WTC11 (cell line): ENCODE results near the gene C19orf73. TPM values are rescaled to one million over a fixed set of nuclear protein-coding genes. Genes with fewer than 3 reads are reported as not detected.

Source experiments
- ATAC-seq: fragments of 200-7000 bp; cut with Tn5 transposase; 2 replicates; pipeline ENCODE4 v1.10.0; 2021; ENCODE audit warnings: mild to moderate bottlenecking, moderate library complexity
- CTCF ChIA-PET: fragments of 300-600 bp; sonication (Branson Sonifier 250); formaldehyde crosslinking; loops from one replicate; lab custom pipeline; 2021; ENCODE audit warnings: antibody characterized with exemption; lab: Charles Lee
- POLR2A ChIA-PET: fragments of 350-600 bp; sonication (Branson Sonifier 250); formaldehyde crosslinking; loops from one replicate; lab custom pipeline; 2021; ENCODE audit warnings: antibody characterized with exemption; lab: Charles Lee
- DNase-seq: peaks from one replicate; pipeline ENCODE4 v3.0.0; 2021; ENCODE audit warnings: low spot score
- H3K27ac Mint-ChIP-seq: 2 replicates; pipeline ENCODE4 v1.8.0; 2021; ENCODE audit warnings: mixed read lengths
- H3K27me3 Mint-ChIP-seq: 2 replicates; pipeline ENCODE4 v1.8.0; 2021; ENCODE audit warnings: low read depth, mild to moderate bottlenecking, moderate library complexity, mixed read lengths
- H3K36me3 Mint-ChIP-seq: 2 replicates; pipeline ENCODE4 v1.8.0; 2021; ENCODE audit warnings: mixed read lengths
- H3K4me1 Mint-ChIP-seq: 2 replicates; pipeline ENCODE4 v1.8.0; 2022; ENCODE audit warnings: mixed read lengths
- H3K4me3 Mint-ChIP-seq: 2 replicates; pipeline ENCODE4 v1.8.0; 2021; ENCODE audit warnings: mild to moderate bottlenecking, moderate library complexity, mixed read lengths
- H3K9me3 Mint-ChIP-seq: 2 replicates; pipeline ENCODE4 v1.8.0; 2021; ENCODE audit warnings: mixed read lengths
- CBFB ChIP-seq: sonication (generic); formaldehyde crosslinking; IDR thresholded peaks from 2 replicates; pipeline ENCODE4 v1.8.1; 2022; ENCODE audit warnings: mild to moderate bottlenecking, low read depth, missing genetic modification reagents
- CREB1 ChIP-seq: sonication (generic); formaldehyde crosslinking; IDR thresholded peaks from 2 replicates; pipeline ENCODE4 v1.8.0; 2023; ENCODE audit warnings: mild to moderate bottlenecking, missing genetic modification reagents
- FOXP1 ChIP-seq: sonication (generic); formaldehyde crosslinking; IDR thresholded peaks from 2 replicates; pipeline ENCODE4 v1.8.0; 2022; ENCODE audit warnings: missing genetic modification reagents, mild to moderate bottlenecking, moderate library complexity, borderline replicate concordance
- GABPB1 ChIP-seq: sonication (generic); formaldehyde crosslinking; IDR thresholded peaks from 2 replicates; pipeline ENCODE4 v1.8.1; 2023; ENCODE audit warnings: mild to moderate bottlenecking, missing genetic modification reagents
- GTF2I ChIP-seq: fragments of 250-450 bp; sonication (Bioruptor Pico); conservative IDR thresholded peaks from 2 replicates; pipeline ENCODE4 v1.4.0; 2021; ENCODE audit warnings: mild to moderate bottlenecking
- IRF2 ChIP-seq: sonication (generic); formaldehyde crosslinking; IDR thresholded peaks from 2 replicates; pipeline ENCODE4 v1.8.0; 2022; ENCODE audit warnings: low read depth, missing genetic modification reagents, borderline replicate concordance
- JAZF1 ChIP-seq: fragments of 250-450 bp; sonication (Bioruptor Pico); IDR thresholded peaks from 2 replicates; pipeline ENCODE4 v1.9.0; 2021; ENCODE audit warnings: moderate library complexity, mild to moderate bottlenecking, inconsistent platforms
- JUN ChIP-seq: sonication (generic); formaldehyde crosslinking; IDR thresholded peaks from 2 replicates; pipeline ENCODE4 v1.8.0; 2023; ENCODE audit warnings: mild to moderate bottlenecking, missing genetic modification reagents
- KAT7 ChIP-seq: sonication (generic); formaldehyde crosslinking; IDR thresholded peaks from 2 replicates; pipeline ENCODE4 v1.8.1; 2023; ENCODE audit warnings: missing genetic modification reagents, mild to moderate bottlenecking, borderline replicate concordance
- NFYB ChIP-seq: sonication (generic); formaldehyde crosslinking; conservative IDR thresholded peaks from 2 replicates; pipeline ENCODE4 v1.8.0; 2022; ENCODE audit warnings: low read depth, missing genetic modification reagents
- NR1H2 ChIP-seq: sonication (generic); formaldehyde crosslinking; IDR thresholded peaks from 2 replicates; pipeline ENCODE4 v1.9.0; 2021; ENCODE audit warnings: mild to moderate bottlenecking, moderate library complexity, missing genetic modification reagents
- PRRX2 ChIP-seq: fragments of 250-450 bp; sonication (Bioruptor Pico); IDR thresholded peaks from 2 replicates; pipeline ENCODE4 v1.8.0; 2021; ENCODE audit warnings: mild to moderate bottlenecking
- SMAD4 ChIP-seq: sonication (generic); formaldehyde crosslinking; IDR thresholded peaks from 2 replicates; pipeline ENCODE4 v1.8.0; 2022; ENCODE audit warnings: mild to moderate bottlenecking, missing genetic modification reagents
- SOX15 ChIP-seq: fragments of 250-450 bp; sonication (Bioruptor Pico); IDR thresholded peaks from 2 replicates; pipeline ENCODE4 v1.9.0; 2021; ENCODE audit warnings: mild to moderate bottlenecking
- TCF7 ChIP-seq: sonication (generic); formaldehyde crosslinking; IDR thresholded peaks from 2 replicates; pipeline ENCODE4 v1.8.0; 2022; ENCODE audit warnings: mild to moderate bottlenecking, low read depth, missing genetic modification reagents, moderate library complexity
- TEAD1 ChIP-seq: sonication (generic); formaldehyde crosslinking; IDR thresholded peaks from 2 replicates; pipeline ENCODE4 v1.8.0; 2022; ENCODE audit warnings: mild to moderate bottlenecking, missing genetic modification reagents
- TEAD4 ChIP-seq: sonication (generic); formaldehyde crosslinking; IDR thresholded peaks from 2 replicates; pipeline ENCODE4 v1.8.0; 2022; ENCODE audit warnings: mild to moderate bottlenecking, missing genetic modification reagents
- ZBTB21 ChIP-seq: sonication (generic); formaldehyde crosslinking; IDR thresholded peaks from 2 replicates; pipeline ENCODE4 v1.8.1; 2023; ENCODE audit warnings: mild to moderate bottlenecking, missing genetic modification reagents, borderline replicate concordance
- ZNF232 ChIP-seq: sonication (generic); formaldehyde crosslinking; IDR thresholded peaks from 2 replicates; pipeline ENCODE4 v1.8.0; 2022; ENCODE audit warnings: mild to moderate bottlenecking, missing genetic modification reagents
- ZNF317 ChIP-seq: sonication (generic); formaldehyde crosslinking; IDR thresholded peaks from 2 replicates; pipeline ENCODE4 v1.8.1; 2023; ENCODE audit warnings: low read depth, mild to moderate bottlenecking, moderate library complexity, missing genetic modification reagents, borderline replicate concordance
- ZNF396 ChIP-seq: fragments of 250-450 bp; sonication (Bioruptor Pico); IDR thresholded peaks from 2 replicates; pipeline ENCODE4 v1.8.0; 2021; ENCODE audit warnings: mild to moderate bottlenecking, moderate library complexity, borderline replicate concordance
- ZNF416 ChIP-seq: fragments of 250-450 bp; sonication (Bioruptor Pico); IDR thresholded peaks from 2 replicates; pipeline ENCODE4 v1.9.0; 2021; ENCODE audit warnings: mild to moderate bottlenecking, inconsistent platforms
- total RNA-seq: library from RNA; stranded (reverse); gene quantifications from 3 replicates; pipeline ENCODE4 v1.2.3, GENCODE V29; 2021
- TF ChIP-seq, protein P1 (sequence below): fragments of 250-450 bp; sonication (Bioruptor Pico); IDR thresholded peaks from 2 replicates; pipeline ENCODE4 v2.1.2; 2022; ENCODE audit warnings: mild to moderate bottlenecking, moderate library complexity
- TF ChIP-seq, protein P2 (sequence below): sonication (generic); formaldehyde crosslinking; IDR thresholded peaks from 2 replicates; pipeline ENCODE4 v1.8.0; 2022; ENCODE audit warnings: mild to moderate bottlenecking, missing genetic modification reagents
- TF ChIP-seq, protein P3 (sequence below): sonication (generic); formaldehyde crosslinking; IDR thresholded peaks from 2 replicates; pipeline ENCODE4 v1.8.1; 2023; ENCODE audit warnings: mild to moderate bottlenecking, missing genetic modification reagents, borderline replicate concordance
- TF ChIP-seq, protein P4 (sequence below): sonication (generic); formaldehyde crosslinking; IDR thresholded peaks from 2 replicates; pipeline ENCODE4 v1.8.1; 2023; ENCODE audit warnings: mild to moderate bottlenecking, missing genetic modification reagents, moderate library complexity
- TF ChIP-seq, protein P5 (sequence below): sonication (generic); formaldehyde crosslinking; IDR thresholded peaks from 2 replicates; pipeline ENCODE4 v1.8.1; 2022; ENCODE audit warnings: low read depth, missing genetic modification reagents, borderline replicate concordance

The C19orf73 gene
- total RNA-seq, 1 experiment from 2014 or later, result 3.2 TPM

DNA sequence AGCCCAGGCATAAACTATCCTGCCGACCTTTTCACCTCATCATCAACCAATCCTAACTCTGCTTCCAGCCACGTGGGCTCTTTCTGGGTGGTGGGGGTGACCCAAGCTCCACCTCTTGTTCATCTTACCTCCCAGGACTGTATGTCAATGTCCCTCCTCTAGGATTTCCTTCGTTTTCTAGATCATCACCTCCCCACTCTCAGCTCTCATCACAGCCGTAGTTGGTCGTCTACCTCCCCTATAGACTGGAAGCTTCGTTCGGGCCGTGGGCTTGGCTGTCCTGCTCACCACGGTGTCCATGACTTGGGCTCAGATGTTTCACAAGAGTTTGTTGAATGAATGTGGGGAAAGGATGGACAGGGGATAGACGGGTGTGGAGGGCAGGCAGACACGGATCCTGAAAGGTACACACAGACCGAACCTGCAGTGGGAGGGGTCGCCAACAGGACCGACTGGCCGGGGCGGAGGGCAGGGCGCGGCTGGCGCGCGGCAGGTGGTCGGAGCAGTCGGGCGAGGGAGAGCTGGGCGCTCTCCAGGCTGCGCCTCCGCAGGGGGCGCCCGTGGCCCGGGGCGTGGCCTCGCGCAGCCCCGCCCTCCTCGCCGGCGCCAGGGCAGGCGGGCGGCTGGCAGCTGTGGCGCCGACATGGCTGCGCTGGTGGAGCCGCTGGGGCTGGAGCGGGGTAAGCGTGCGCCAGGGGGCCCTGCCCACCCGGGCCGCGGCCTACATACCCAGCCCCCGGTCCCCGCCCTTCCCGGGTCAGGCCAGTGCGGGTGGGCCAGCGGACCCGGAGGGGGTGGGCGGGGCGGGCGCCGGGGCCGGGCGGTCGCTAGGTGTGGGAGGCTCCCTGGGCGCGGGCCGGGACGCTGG lies 4.9 kb downstream of the C19orf73 start, which contains the start of gene LIN7B (continued):
- TF ChIP-seq, protein P1, sequence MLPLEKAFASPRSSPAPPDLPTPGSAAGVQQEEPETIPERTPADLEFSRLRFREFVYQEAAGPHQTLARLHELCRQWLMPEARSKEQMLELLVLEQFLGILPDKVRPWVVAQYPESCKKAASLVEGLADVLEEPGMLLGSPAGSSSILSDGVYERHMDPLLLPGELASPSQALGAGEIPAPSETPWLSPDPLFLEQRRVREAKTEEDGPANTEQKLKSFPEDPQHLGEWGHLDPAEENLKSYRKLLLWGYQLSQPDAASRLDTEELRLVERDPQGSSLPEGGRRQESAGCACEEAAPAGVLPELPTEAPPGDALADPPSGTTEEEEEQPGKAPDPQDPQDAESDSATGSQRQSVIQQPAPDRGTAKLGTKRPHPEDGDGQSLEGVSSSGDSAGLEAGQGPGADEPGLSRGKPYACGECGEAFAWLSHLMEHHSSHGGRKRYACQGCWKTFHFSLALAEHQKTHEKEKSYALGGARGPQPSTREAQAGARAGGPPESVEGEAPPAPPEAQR, result no peak
- TF ChIP-seq JUN (CRISPR knock-in tag) (no peak), TEAD1 (peak; percentile 31; the same call in 1 of the 2 replicates), ZNF317 (no peak), ZNF416 (no peak), CBFB (CRISPR knock-in tag) (no peak), TEAD4 (CRISPR knock-in tag) (no peak), SOX15 (CRISPR knock-in tag) (no peak), GABPB1 (CRISPR knock-in tag) (no peak), KAT7 (no peak), SMAD4 (CRISPR knock-in tag) (no peak), JAZF1 (CRISPR knock-in tag) (no peak), IRF2 (no peak), PRRX2 (CRISPR knock-in tag) (no peak)

DNA sequence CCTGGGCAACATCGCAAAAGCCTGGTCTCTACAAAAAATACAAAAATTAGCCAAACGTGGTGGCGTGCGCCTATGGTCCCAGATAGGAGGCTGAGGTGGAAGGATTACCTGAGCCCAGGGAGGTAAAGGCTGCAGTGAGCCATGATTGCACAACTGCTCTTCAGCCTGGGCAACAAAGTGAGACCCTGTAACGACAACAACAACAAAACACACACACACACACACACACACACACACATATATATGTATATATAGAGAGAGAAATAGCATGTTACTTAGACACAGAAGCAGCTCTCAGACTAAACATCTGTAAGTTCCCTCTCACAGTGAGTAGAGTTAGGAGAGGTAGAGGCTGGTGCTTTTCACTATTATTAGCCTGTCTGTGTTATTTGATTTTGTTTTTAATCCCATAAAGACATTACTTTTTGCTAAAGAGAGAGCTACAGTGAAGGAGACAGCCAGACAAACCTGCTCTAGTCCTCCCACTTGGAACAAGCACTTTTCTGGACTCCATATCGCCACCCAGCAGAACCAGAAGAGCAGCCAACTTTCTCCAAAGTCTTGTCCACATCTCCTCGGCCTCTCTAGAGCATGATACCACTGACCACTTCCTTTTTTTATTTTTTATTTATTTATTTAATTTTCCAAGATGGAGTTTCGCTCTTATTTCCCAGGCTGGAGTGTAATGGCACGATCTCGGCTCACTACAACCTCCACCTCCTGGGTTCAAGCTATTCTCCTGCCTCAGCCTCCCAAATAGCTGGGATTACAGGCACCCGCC lies 7.5 kb downstream of the C19orf73 start:
- peaks cover 25% of the 10 kb centered on the region for H3K36me3 Mint-ChIP-seq
- ChIA-PET POLR2A (no interaction called here), CTCF (interaction anchor here (0.6 to 4.9 kb wide), 6 partner anchors 14 to 154 kb away, joined by 3 to 24 read pairs (median 4); no protein-coding TSS in a partner anchor)
- DNase-seq, result no peak
- TF ChIP-seq ZNF232 (CRISPR knock-in tag), result no peak
- TF ChIP-seq NR1H2 (CRISPR knock-in tag), result no peak
- no peak for TF ChIP-seq CREB1 (CRISPR knock-in tag)
- TF ChIP-seq, protein P2, sequence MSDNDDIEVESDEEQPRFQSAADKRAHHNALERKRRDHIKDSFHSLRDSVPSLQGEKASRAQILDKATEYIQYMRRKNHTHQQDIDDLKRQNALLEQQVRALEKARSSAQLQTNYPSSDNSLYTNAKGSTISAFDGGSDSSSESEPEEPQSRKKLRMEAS, result no peak
- TF ChIP-seq, protein P3, sequence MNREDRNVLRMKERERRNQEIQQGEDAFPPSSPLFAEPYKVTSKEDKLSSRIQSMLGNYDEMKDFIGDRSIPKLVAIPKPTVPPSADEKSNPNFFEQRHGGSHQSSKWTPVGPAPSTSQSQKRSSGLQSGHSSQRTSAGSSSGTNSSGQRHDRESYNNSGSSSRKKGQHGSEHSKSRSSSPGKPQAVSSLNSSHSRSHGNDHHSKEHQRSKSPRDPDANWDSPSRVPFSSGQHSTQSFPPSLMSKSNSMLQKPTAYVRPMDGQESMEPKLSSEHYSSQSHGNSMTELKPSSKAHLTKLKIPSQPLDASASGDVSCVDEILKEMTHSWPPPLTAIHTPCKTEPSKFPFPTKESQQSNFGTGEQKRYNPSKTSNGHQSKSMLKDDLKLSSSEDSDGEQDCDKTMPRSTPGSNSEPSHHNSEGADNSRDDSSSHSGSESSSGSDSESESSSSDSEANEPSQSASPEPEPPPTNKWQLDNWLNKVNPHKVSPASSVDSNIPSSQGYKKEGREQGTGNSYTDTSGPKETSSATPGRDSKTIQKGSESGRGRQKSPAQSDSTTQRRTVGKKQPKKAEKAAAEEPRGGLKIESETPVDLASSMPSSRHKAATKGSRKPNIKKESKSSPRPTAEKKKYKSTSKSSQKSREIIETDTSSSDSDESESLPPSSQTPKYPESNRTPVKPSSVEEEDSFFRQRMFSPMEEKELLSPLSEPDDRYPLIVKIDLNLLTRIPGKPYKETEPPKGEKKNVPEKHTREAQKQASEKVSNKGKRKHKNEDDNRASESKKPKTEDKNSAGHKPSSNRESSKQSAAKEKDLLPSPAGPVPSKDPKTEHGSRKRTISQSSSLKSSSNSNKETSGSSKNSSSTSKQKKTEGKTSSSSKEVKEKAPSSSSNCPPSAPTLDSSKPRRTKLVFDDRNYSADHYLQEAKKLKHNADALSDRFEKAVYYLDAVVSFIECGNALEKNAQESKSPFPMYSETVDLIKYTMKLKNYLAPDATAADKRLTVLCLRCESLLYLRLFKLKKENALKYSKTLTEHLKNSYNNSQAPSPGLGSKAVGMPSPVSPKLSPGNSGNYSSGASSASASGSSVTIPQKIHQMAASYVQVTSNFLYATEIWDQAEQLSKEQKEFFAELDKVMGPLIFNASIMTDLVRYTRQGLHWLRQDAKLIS (CRISPR knock-in tag), result no peak
- TF ChIP-seq, protein P4, sequence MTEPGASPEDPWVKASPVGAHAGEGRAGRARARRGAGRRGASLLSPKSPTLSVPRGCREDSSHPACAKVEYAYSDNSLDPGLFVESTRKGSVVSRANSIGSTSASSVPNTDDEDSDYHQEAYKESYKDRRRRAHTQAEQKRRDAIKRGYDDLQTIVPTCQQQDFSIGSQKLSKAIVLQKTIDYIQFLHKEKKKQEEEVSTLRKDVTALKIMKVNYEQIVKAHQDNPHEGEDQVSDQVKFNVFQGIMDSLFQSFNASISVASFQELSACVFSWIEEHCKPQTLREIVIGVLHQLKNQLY (CRISPR knock-in tag), result no peak
- TF ChIP-seq SOX15 (CRISPR knock-in tag), result no peak
- TF ChIP-seq ZNF396 (CRISPR knock-in tag), result no peak
- TF ChIP-seq ZBTB21, result no peak
- TF ChIP-seq GTF2I, result no peak
- TF ChIP-seq NFYB, result no peak
- no peak for TF ChIP-seq CBFB (CRISPR knock-in tag)
- TF ChIP-seq, protein P5, sequence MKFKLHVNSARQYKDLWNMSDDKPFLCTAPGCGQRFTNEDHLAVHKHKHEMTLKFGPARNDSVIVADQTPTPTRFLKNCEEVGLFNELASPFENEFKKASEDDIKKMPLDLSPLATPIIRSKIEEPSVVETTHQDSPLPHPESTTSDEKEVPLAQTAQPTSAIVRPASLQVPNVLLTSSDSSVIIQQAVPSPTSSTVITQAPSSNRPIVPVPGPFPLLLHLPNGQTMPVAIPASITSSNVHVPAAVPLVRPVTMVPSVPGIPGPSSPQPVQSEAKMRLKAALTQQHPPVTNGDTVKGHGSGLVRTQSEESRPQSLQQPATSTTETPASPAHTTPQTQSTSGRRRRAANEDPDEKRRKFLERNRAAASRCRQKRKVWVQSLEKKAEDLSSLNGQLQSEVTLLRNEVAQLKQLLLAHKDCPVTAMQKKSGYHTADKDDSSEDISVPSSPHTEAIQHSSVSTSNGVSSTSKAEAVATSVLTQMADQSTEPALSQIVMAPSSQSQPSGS, result no peak
- no peak for TF ChIP-seq FOXP1
- no peak for TF ChIP-seq TCF7 (CRISPR knock-in tag)
- H3K4me3 Mint-ChIP-seq, result no peak overlapping the region
- H3K27me3 Mint-ChIP-seq, result peaks cover 18% of the 10 kb centered on the region
- no peaks in the 10 kb centered on the region for H3K9me3 Mint-ChIP-seq
- ATAC-seq, result no peak
- H3K27ac Mint-ChIP-seq, result no peak overlapping the region
- H3K4me1 Mint-ChIP-seq, result peaks cover 22% of the 10 kb centered on the region
